D721Med (cell line): ENCODE results near the gene DEFB123.

ENCODE experiments used
- DNase-seq: peaks from one replicate; pipeline ENCODE4 v3.0.0; 2011; ENCODE audit warnings: low spot score; ENCODE audit not compliant: insufficient read length
- FAIRE-seq: peaks from 2 replicates; lab custom pipeline; 2011; peaks lifted over from hg19 to GRCh38; lab: Jason Lieb, UNC
- TF ChIP-seq, protein P1 (sequence below): IDR thresholded peaks from 2 replicates; pipeline ENCODE4 v1.5.1; 2012; ENCODE audit warnings: mild to moderate bottlenecking, control low read depth; ENCODE audit not compliant: insufficient read depth; ENCODE audit errors: missing control alignments

The DEFB123 gene, protein sequence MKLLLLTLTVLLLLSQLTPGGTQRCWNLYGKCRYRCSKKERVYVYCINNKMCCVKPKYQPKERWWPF

DNA sequence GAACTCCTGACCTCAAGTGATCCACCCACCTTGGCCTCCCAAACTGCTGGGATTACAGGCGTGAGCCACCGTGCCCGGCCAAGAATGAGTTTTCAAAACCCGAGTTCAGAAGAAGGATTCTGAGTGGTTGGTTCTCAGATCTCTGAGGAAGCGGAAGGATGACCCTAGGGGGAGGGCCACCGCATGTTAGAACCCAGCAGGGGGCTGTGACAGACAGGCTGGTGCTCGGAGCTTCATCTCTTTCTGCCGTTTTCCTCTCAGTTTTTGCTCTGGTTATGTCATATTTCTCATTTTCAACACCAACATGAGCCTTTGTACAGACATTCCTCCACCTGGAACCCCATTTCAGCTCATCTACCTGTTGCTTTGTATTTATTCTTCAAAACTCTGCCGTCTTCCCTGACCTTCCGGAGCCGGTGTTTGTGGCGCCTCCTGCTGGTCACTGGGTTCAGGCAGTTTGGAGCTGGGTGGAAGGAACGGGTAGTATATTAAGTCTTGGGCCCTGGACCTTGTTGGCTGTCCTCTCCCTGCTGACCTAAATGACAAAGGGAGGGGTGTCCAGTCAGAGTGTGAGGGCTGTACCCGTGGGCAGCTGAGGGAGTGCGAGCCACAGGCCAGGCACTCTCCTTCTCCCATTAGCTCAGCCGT lies at the start of gene DEFB123:
DEFB123 (plus strand) TSS at position 621 of the 648 bp plus-strand sequence. CDS start 67 bp downstream, outside the sequence.
- TF ChIP-seq, protein P1, sequence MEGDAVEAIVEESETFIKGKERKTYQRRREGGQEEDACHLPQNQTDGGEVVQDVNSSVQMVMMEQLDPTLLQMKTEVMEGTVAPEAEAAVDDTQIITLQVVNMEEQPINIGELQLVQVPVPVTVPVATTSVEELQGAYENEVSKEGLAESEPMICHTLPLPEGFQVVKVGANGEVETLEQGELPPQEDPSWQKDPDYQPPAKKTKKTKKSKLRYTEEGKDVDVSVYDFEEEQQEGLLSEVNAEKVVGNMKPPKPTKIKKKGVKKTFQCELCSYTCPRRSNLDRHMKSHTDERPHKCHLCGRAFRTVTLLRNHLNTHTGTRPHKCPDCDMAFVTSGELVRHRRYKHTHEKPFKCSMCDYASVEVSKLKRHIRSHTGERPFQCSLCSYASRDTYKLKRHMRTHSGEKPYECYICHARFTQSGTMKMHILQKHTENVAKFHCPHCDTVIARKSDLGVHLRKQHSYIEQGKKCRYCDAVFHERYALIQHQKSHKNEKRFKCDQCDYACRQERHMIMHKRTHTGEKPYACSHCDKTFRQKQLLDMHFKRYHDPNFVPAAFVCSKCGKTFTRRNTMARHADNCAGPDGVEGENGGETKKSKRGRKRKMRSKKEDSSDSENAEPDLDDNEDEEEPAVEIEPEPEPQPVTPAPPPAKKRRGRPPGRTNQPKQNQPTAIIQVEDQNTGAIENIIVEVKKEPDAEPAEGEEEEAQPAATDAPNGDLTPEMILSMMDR, result no peak
- no peak for DNase-seq
- no peak for FAIRE-seq

DNA sequence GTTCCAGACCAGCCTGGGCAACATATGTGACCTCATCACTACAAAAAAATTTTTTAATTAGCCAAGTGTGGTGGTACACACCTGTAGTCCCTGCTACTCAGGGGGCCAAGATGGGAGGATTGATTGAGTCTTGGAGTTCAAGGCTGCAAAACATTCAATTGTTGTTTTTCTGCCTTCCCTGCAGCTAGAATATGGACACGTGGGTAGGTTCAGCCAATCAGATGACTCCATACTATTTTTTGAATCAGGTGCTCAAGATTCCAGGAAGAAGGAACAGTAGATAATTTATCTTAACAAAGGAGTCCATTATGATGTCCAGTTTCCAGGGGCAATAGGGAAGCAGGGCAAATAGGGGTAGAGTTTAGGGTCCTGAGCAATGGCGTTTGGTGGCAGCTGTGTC lies 47.6 kb upstream of the DEFB123 start:
- no peak for DNase-seq
- no peak for FAIRE-seq

DNA sequence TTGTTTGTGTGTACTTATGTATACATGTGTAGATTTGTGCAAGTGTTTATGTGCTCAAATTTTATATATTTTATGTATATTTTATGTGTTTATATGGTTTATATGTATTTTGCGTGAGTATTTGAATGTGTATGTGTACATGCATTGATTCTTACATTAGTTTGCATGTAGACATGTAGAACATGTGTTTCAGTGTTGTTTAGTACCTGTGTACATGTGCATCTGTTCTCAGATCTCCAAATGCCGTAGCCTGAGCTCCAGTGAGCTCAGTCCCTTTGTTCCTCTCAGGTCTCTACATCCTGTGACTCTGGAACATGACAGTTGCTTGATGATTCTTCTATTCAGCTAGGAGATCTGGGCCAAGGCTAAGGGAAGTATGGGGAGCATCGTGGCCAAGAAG lies 45.5 kb upstream of the DEFB123 start:
- TF ChIP-seq, protein P1, result no peak
- FAIRE-seq (no peak), DNase-seq (no peak)

More for the DNA sequence above, 47.6 kb upstream of the DEFB123 start:
- TF ChIP-seq, protein P1, result no peak

DNA sequence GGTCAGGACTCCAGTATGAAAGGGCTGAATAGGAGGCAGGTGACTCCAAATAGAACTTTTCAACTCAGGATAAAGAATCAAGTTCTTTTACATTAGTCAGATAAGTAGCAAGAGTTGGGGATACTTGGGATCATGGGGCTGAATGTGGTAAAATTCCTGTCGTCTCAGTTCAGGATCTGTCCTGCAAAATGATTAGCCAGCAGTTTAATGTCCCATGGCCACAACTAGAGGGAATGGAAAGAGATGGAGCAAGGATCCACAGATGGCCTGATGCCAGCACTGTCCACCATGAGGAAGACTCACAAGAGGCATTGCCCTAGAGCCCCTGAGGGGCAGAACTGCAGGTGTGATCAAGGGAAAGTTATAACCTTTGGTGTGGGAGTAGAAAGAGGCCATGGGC lies 36.5 kb upstream of the DEFB123 start:
- no peak for FAIRE-seq
- no peak for DNase-seq
- TF ChIP-seq, protein P1, result no peak

DNA sequence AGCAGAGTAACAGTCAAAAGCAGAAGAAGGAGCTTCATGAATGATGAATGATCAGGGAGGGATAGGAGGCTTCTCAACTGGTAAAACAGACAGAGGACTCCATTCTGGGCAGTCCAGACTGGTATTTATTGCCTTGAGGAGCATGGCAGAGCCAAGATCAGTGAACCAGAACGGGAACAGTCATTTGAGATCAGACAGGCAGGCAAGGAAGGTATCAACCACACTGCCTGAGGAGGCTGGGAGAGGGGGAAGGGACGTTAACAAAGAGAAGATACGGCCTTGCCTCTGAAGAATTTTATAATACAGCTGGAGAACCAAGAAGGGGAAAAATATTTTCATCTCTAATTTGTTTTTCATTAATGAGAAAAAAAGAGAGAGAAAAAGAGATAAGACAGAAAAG lies 34.3 kb upstream of the DEFB123 start, which contains the start of gene DEFB121:
DEFB121 (minus strand) TSS at position 101 of the 400 bp plus-strand sequence; CDS start at position 38, 63 bp downstream.
- DNase-seq (no peak), FAIRE-seq (no peak)
- TF ChIP-seq, protein P1, result no peak

DNA sequence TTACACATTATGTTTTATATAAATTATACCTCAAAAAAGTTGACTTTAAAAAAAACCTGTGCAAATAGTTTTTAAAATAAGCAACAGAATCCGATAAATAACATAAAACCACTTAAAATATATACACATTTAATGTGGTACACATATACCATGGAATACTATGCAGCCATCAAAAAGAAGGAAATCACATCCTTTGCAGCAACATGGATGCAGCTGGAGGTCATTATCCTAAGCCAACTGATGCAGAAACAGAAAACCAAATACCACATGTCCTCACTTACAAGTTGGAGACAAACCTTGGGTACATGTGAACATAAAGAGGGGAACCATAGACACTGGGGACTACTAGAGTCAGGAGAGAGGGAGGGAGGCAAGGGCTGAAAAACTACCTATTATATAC lies 30.4 kb upstream of the DEFB123 start:
- no peak for FAIRE-seq
- DNase-seq, result no peak
- TF ChIP-seq, protein P1, result no peak

DNA sequence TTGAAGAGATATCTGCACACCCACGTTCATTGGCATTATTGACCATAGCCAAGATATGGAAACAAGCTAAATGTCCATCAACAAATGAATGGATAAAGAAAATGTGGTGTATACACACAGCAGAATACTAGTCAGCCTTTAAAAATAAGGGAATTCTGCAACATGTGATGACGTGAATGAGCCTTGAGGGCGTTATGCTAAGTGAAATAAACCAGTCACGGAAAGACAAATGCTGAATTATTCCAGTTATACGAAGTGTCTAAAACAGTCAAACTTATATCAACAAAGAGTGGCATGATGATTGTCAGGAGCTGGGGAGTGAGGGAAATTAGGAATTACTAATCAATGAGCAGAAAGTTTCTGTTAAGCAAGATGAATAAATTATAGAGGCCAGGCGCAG lies 26.1 kb upstream of the DEFB123 start:
- TF ChIP-seq, protein P1, result no peak
- no peak for FAIRE-seq
- no peak for DNase-seq
